ENCODE data around the gene SPTB.

DNA sequence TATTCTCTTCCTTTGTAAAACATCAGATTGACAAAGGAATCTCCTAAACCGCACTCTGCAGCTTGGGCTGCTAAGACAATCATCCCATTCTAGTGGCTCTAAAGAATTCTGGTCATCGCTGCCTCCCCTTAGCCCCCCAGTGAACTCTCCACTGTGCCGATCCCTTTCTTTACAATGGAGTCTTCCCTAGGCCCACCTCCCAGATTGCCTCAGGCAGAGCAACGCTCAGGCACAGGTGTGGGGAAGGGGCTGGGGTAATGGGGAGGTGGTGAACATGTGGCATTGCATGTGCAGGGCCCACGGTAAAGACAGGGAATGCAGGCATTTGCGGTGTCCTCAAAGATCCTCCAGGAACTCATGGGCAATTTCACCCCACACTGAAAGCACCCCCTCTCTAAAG, 89.2 kb downstream of the SPTB start:
- TF ChIP-seq, protein P1, sequence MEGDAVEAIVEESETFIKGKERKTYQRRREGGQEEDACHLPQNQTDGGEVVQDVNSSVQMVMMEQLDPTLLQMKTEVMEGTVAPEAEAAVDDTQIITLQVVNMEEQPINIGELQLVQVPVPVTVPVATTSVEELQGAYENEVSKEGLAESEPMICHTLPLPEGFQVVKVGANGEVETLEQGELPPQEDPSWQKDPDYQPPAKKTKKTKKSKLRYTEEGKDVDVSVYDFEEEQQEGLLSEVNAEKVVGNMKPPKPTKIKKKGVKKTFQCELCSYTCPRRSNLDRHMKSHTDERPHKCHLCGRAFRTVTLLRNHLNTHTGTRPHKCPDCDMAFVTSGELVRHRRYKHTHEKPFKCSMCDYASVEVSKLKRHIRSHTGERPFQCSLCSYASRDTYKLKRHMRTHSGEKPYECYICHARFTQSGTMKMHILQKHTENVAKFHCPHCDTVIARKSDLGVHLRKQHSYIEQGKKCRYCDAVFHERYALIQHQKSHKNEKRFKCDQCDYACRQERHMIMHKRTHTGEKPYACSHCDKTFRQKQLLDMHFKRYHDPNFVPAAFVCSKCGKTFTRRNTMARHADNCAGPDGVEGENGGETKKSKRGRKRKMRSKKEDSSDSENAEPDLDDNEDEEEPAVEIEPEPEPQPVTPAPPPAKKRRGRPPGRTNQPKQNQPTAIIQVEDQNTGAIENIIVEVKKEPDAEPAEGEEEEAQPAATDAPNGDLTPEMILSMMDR (IDR thresholded peaks at IDR 0.05): no peak
- no peak for TF ChIP-seq POLR2AphosphoS5 (IDR thresholded peaks at IDR 0.05)

All from sigmoid colon (tissue), 4 donors.